ENCODE data around the gene ZFAND2B.
A peak's percentile ranks its signal among the peaks of the same experiment; 100 is the strongest.
"Not testable (repeated sequence)": the region's sequence is repeated elsewhere in the genome, so short reads cannot be mapped to it uniquely, and the experiment has no call there.

The ZFAND2B gene

GRCh38 chr2:219176818-219177551, 29.6 kb upstream of the ZFAND2B start, which contains the start of gene CNPPD1:
Gene CNPPD1, minus strand, starts transcription at chr2:219176925. Its CDS starts 97 bp downstream, at chr2:219176828.
- peak; percentile 81 to 89 for DNase-seq

GRCh38 chr2:219177552-219178376, 28.8 kb upstream of the ZFAND2B start, which contains the start of gene RETREG2:
Gene RETREG2, plus strand, starts transcription at chr2:219178275. Its CDS starts 78 bp downstream, at chr2:219178353.
- DNase-seq, result peak; percentile 75

- DNase-seq, result peak; percentile 10 to 46
Observed at GRCh38 chr2:219178377-219179175, 28.0 kb upstream of the ZFAND2B start.

- no peak for DNase-seq
Observed at GRCh38 chr2:219179601-219180465, 26.7 kb upstream of the ZFAND2B start.

GRCh38 chr2:219180961-219181360, 25.6 kb upstream of the ZFAND2B start:
- DNase-seq, result no peak

GRCh38 chr2:219181531-219181930, 25.1 kb upstream of the ZFAND2B start:
- DNase-seq, result no peak

GRCh38 chr2:219182331-219183150, 24.0 kb upstream of the ZFAND2B start:
- no peak for DNase-seq

GRCh38 chr2:219183151-219183772, 23.3 kb upstream of the ZFAND2B start:
- DNase-seq, result no peak

- no peak for DNase-seq
Observed at GRCh38 chr2:219184121-219184520, 22.5 kb upstream of the ZFAND2B start.

GRCh38 chr2:219186754-219187456, 19.7 kb upstream of the ZFAND2B start:
- no peak for DNase-seq

- DNase-seq, result no peak
Observed at GRCh38 chr2:219197388-219197787, 9.2 kb upstream of the ZFAND2B start.

- no peak for DNase-seq
Observed at GRCh38 chr2:219198974-219199373, 7.6 kb upstream of the ZFAND2B start.

GRCh38 chr2:219199470-219200211, 6.9 kb upstream of the ZFAND2B start:
- no peak for DNase-seq

- DNase-seq, result not testable (repeated sequence)
Observed at GRCh38 chr2:219200502-219201326, 5.9 kb upstream of the ZFAND2B start.

- DNase-seq, result not testable (repeated sequence)
Observed at GRCh38 chr2:219201331-219201730, 5.3 kb upstream of the ZFAND2B start.

GRCh38 chr2:219204425-219205164, 2.0 kb upstream of the ZFAND2B start:
- no peak for DNase-seq

- DNase-seq, result no peak
Observed at GRCh38 chr2:219205165-219205538, 1.4 kb upstream of the ZFAND2B start.

GRCh38 chr2:219205981-219206327, 628 bp upstream of the ZFAND2B start:
- no peak for DNase-seq

Data from stimulated activated CD4-positive, alpha-beta T cell treated with anti-CD3 and anti-CD28 coated beads, Interleukin-4, amount 100 ng/mL, for 4 hours (primary cell).